Measurements from ENCODE around the gene PRKCSH. TPM values are rescaled to one million over a fixed set of nuclear protein-coding genes. Genes with fewer than 3 reads are reported as not detected.

The PRKCSH gene
- total and polyA plus RNA-seq, 2 donors from 2014 or later, result 182 to 278 TPM

DNA sequence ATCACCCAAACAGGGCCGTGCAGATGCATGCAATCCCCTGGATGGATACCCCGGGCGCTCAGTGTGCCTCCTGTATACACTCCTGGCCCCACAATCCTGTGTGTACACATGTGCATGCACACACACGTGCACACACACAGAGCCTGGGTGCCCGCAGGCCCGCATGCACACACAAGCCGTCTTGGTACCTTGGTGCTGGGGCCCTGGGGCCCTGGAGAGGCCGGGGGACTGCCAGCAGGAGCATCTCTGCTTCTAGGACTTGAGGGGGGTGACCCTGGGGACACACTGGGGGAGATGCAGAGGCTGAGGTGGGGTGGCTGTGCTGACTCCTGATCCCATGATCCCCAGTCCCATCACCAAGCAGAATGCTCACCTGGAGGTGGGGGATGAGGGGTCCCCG lies 35.8 kb upstream of the PRKCSH start:
- Histone ChIP-seq H3K27me3 (ENCODE audit: control insufficient read depth, insufficient read depth, low read length) (no peaks in the 10 kb centered on the region), H3K9me3 (ENCODE audit: control insufficient read depth in 2 of 3, insufficient read depth in 1 of 3, low read length in 3 of 3) (no peaks in the 10 kb centered on the region), H3K27ac (ENCODE audit: low read depth in 2 of 2, low read length in 2 of 2) (no peak overlapping the region), H3K4me3 (ENCODE audit: low read length in 3 of 3) (no peak overlapping the region), H3K9ac (ENCODE audit: low read length in 3 of 3) (no peak overlapping the region), H3K4me1 (ENCODE audit: control insufficient read depth in 2 of 3, insufficient read depth in 2 of 3, low read depth in 1 of 3, low read length in 3 of 3) (no peaks in the 10 kb centered on the region), H3K36me3 (ENCODE audit: control insufficient read depth in 2 of 3, insufficient read depth in 3 of 3, low read length in 3 of 3) (peaks cover 0 to 21% (median 2%) of the 10 kb centered on the region in 3 donors)
- DNase-seq (no peak), FAIRE-seq (no peak)
- intact Hi-C loops (cut with DNase I), result no loop called here
- TF ChIP-seq, protein P1, sequence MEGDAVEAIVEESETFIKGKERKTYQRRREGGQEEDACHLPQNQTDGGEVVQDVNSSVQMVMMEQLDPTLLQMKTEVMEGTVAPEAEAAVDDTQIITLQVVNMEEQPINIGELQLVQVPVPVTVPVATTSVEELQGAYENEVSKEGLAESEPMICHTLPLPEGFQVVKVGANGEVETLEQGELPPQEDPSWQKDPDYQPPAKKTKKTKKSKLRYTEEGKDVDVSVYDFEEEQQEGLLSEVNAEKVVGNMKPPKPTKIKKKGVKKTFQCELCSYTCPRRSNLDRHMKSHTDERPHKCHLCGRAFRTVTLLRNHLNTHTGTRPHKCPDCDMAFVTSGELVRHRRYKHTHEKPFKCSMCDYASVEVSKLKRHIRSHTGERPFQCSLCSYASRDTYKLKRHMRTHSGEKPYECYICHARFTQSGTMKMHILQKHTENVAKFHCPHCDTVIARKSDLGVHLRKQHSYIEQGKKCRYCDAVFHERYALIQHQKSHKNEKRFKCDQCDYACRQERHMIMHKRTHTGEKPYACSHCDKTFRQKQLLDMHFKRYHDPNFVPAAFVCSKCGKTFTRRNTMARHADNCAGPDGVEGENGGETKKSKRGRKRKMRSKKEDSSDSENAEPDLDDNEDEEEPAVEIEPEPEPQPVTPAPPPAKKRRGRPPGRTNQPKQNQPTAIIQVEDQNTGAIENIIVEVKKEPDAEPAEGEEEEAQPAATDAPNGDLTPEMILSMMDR (IDR thresholded peaks at IDR 0.05; ENCODE audit: borderline replicate concordance, extremely low read depth, insufficient read depth), result no peak

DNA sequence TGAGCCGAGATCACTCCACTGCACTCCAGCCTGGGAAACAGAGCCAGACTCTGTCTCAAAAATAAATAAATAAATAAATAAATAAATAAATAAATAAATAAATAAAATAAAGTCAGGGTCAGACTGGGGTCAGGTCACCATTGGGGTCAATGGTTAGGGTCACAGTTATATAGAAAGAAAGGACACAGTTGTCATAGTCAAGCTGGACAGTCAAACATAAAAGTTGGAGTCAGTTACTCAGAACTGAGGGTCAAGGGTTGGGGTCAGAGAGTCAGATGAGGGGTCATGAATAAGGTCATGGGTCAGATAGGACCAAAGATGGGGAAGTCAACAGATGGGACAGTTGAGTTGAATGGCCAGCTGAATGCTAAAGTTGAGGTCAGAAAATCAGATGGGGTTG lies 34.6 kb upstream of the PRKCSH start:
- FAIRE-seq (no peak), DNase-seq (peak in 2 of 5 donors; percentile 12 to 23)
- Histone ChIP-seq H3K27me3 (ENCODE audit: control insufficient read depth, insufficient read depth, low read length) (no peaks in the 10 kb centered on the region), H3K9me3 (ENCODE audit: control insufficient read depth in 2 of 3, insufficient read depth in 1 of 3, low read length in 3 of 3) (no peaks in the 10 kb centered on the region), H3K4me3 (ENCODE audit: low read length in 3 of 3) (no peak overlapping the region), H3K36me3 (ENCODE audit: control insufficient read depth in 2 of 3, insufficient read depth in 3 of 3, low read length in 3 of 3) (peaks cover 0 to 21% (median 2%) of the 10 kb centered on the region in 3 donors), H3K4me1 (ENCODE audit: control insufficient read depth in 2 of 3, insufficient read depth in 2 of 3, low read depth in 1 of 3, low read length in 3 of 3) (no peaks in the 10 kb centered on the region), H3K9ac (ENCODE audit: low read length in 3 of 3) (no peak overlapping the region), H3K27ac (ENCODE audit: low read depth in 2 of 2, low read length in 2 of 2) (no peak overlapping the region)
- intact Hi-C loops (cut with DNase I), result no loop called here
- TF ChIP-seq, protein P1 (IDR thresholded peaks at IDR 0.05; ENCODE audit: borderline replicate concordance, extremely low read depth, insufficient read depth), result no peak

DNA sequence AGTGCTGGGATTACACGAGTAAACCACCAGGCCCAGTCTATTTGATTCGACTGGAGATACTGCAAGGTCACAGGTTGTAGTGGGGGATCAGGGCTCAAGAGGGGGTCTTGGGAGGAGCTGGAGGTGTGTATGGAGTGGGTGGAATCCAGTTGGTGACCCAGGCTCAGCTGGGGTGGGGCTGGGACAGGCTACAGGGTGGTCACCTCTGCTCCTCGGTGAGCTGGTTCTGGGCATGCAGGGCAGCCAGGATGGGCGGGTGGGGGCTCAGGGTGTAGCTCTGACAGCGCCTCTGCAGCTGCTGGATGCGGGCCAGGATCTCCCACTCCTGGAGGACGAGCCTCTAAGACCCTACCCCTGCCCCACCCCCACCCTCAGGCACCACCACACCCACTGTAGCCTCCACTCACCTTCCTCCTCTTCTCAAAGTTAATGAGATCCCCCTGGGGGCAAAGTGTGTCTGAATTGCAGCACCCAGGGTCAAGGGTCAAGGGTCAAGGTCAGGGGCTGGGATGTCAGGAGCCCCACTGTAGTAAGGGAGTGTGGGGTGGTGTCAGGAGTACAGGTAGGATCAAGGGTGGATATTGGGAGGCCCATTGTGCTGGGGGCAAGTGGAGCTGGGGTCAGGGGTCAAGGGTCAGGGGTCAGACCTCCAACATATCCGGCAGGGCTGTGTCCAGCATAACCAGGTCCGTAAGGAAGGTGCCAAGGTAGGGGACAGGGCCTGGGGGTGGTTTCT lies 33.5 kb upstream of the PRKCSH start:
- intact Hi-C loops (cut with DNase I), result no loop called here

More for the DNA sequence above, 33.5 kb upstream of the PRKCSH start:
- peaks cover 0 to 23% (median 4%) of the 10 kb centered on the region in 3 donors for H3K36me3 ChIP-seq (ENCODE audit: control insufficient read depth in 2 of 3, insufficient read depth in 3 of 3, low read length in 3 of 3)
- H3K27ac ChIP-seq (ENCODE audit: low read depth in 2 of 2, low read length in 2 of 2), result no peak overlapping the region
- no peak overlapping the region for H3K4me3 ChIP-seq (ENCODE audit: low read length in 3 of 3)
- H3K4me1 ChIP-seq (ENCODE audit: control insufficient read depth in 2 of 3, insufficient read depth in 2 of 3, low read depth in 1 of 3, low read length in 3 of 3), result no peaks in the 10 kb centered on the region
- TF ChIP-seq, protein P1 (IDR thresholded peaks at IDR 0.05; ENCODE audit: borderline replicate concordance, extremely low read depth, insufficient read depth), result no peak
- H3K9ac ChIP-seq (ENCODE audit: low read length in 3 of 3), result no peak overlapping the region
- no peaks in the 10 kb centered on the region for H3K27me3 ChIP-seq (ENCODE audit: control insufficient read depth, insufficient read depth, low read length)
- FAIRE-seq, result no peak
- DNase-seq, result peak in 1 of 5 donors; percentile 72
- H3K9me3 ChIP-seq (ENCODE audit: control insufficient read depth in 2 of 3, insufficient read depth in 1 of 3, low read length in 3 of 3), result no peaks in the 10 kb centered on the region

Measured in kidney (tissue), 14 donors.